ENCODE results near the gene ZCCHC8.
A peak's percentile ranks its signal among the peaks of the same experiment; 100 is the strongest.
"Not testable (repeated sequence)": the region's sequence is repeated elsewhere in the genome, so short reads cannot be mapped to it uniquely, and the experiment has no call there.

ZCCHC8 gene

DNA sequence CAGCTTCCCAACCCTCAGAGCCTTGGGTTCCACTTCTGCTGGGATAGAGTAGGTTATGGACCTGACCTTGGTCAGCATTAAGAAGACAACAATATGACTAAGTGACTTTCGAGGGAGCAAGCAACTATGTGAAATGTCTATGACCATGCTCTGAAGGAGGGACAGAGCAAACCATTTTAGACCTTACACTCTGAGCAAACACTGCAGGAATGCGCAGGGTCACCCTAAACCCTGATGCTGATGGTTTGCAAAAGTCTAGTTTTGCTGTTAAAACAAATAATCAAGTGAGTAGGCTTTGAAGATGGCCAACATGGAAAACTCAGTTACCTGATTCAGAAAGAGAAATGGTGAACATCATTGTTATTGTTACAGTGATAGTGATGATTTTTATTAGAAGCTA is 8.7 kb downstream of the ZCCHC8 start:
- TF ChIP-seq ISL1 (CRISPR knock-in tag; IDR thresholded peaks at IDR 0.05) = no peak
- ATAC-seq = no peak

DNA sequence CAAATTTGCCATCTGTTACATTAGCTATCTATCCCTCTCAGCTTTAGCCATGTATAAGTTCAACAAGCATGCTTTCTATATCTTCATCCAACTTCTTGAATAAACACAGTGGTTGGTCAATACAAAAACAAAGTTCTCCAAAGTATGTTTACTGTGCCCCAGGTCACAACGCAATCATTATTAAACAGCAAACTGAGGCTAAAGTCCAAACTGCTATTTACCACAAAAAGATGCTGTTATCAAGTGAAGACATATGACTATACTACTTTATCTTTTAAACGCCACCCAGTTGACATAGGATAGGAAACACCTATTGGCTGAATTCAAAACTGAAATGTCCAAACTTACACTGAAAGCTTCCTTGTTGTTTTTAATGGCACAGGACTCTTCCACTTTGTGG is 11.7 kb downstream of the ZCCHC8 start:
- TF ChIP-seq GLIS3 (CRISPR knock-in tag; IDR thresholded peaks at IDR 0.05) (no peak), ZNF8 (CRISPR knock-in tag; IDR thresholded peaks at IDR 0.05) (no peak)
- TF ChIP-seq, protein P1, sequence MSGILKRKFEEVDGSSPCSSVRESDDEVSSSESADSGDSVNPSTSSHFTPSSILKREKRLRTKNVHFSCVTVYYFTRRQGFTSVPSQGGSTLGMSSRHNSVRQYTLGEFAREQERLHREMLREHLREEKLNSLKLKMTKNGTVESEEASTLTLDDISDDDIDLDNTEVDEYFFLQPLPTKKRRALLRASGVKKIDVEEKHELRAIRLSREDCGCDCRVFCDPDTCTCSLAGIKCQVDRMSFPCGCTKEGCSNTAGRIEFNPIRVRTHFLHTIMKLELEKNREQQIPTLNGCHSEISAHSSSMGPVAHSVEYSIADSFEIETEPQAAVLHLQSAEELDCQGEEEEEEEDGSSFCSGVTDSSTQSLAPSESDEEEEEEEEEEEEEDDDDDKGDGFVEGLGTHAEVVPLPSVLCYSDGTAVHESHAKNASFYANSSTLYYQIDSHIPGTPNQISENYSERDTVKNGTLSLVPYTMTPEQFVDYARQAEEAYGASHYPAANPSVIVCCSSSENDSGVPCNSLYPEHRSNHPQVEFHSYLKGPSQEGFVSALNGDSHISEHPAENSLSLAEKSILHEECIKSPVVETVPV (CRISPR knock-in tag; IDR thresholded peaks at IDR 0.05) = no peak
- TF ChIP-seq, protein P2, sequence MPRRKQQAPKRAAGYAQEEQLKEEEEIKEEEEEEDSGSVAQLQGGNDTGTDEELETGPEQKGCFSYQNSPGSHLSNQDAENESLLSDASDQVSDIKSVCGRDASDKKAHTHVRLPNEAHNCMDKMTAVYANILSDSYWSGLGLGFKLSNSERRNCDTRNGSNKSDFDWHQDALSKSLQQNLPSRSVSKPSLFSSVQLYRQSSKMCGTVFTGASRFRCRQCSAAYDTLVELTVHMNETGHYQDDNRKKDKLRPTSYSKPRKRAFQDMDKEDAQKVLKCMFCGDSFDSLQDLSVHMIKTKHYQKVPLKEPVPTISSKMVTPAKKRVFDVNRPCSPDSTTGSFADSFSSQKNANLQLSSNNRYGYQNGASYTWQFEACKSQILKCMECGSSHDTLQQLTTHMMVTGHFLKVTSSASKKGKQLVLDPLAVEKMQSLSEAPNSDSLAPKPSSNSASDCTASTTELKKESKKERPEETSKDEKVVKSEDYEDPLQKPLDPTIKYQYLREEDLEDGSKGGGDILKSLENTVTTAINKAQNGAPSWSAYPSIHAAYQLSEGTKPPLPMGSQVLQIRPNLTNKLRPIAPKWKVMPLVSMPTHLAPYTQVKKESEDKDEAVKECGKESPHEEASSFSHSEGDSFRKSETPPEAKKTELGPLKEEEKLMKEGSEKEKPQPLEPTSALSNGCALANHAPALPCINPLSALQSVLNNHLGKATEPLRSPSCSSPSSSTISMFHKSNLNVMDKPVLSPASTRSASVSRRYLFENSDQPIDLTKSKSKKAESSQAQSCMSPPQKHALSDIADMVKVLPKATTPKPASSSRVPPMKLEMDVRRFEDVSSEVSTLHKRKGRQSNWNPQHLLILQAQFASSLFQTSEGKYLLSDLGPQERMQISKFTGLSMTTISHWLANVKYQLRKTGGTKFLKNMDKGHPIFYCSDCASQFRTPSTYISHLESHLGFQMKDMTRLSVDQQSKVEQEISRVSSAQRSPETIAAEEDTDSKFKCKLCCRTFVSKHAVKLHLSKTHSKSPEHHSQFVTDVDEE (CRISPR knock-in tag; IDR thresholded peaks at IDR 0.05) = no peak
- no peak for ATAC-seq

DNA sequence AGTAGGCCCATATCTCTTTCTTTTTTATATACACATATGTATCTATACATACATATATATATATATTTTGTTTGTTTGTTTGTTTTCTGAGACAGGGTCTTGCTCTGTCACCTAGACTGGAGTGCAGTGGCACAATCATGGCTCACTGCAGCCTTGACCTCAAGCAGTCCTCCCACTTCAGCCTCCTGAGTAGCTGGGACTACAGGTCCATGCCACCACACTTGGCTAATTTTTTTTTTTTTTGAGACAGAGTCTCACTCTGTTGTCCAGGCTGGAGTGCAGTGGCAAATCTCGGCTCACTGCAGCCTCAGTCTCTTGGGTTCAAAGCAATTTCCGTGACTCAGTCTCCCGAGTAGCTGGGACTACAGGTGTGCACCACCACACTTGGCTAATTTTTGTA is 12.9 kb downstream of the ZCCHC8 start:
- ATAC-seq = not testable (repeated sequence)

DNA sequence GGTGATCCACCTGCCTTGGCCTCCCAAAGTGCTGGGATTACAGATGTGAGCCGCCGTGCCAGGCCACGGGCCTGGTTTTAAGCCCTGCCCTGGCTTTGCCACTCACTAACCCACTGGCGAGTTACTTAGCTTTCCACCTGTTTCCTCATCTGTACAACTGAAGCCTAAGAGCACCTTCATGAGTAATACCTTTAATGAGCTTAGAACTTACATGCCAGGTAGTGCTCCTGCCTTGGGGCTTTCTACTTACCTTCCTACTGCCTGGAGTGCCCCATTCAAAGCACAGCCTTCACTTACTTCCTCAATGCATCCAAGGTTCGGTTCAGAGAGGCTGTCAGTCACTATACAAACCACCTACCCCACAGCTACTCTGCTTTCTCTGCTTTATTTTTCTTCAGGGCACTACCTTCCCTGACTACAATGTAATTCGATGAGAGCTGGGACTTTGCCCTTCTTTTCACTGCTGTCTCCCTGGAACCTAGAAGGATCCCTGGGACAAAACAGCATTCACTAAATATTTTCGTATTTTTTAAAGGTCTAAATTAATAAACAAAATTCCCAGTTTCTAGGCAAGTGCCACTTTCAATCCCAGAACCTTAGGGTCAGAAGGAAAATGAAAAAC is 13.8 kb downstream of the ZCCHC8 start:
- TF ChIP-seq, protein P3, sequence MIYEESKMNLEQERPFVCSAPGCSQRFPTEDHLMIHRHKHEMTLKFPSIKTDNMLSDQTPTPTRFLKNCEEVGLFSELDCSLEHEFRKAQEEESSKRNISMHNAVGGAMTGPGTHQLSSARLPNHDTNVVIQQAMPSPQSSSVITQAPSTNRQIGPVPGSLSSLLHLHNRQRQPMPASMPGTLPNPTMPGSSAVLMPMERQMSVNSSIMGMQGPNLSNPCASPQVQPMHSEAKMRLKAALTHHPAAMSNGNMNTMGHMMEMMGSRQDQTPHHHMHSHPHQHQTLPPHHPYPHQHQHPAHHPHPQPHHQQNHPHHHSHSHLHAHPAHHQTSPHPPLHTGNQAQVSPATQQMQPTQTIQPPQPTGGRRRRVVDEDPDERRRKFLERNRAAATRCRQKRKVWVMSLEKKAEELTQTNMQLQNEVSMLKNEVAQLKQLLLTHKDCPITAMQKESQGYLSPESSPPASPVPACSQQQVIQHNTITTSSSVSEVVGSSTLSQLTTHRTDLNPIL (CRISPR knock-in tag; IDR thresholded peaks at IDR 0.05; ENCODE audit: low read depth) = no peak
- no peak for TF ChIP-seq ESRRG (CRISPR knock-in tag; IDR thresholded peaks at IDR 0.05)
- TF ChIP-seq CSDC2 (CRISPR knock-in tag; IDR thresholded peaks at IDR 0.05) = no peak
- 0 out of 3 replicates have a peak, but pooled peaks have one; percentile 24 for ATAC-seq

DNA sequence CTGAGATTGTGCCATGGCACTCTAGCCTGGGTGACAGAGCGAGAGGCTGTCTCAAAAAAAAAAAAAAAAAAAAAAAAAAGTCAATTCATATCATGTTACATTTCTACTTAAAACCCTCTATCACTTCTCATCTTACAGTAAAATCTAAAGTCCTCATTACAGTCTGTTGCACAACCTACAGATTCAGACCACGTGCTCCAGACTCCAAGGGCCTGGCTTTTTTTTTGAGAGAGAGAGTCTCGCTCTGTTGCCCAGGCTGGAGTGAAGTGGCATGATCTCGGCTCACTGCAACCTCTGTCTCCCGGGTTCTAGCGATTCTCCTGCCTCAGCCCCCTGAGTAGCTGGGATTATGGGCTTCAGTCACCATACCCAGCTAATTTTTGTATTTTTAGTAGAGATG is 14.4 kb downstream of the ZCCHC8 start:
- peak; percentile 65 for ATAC-seq

DNA sequence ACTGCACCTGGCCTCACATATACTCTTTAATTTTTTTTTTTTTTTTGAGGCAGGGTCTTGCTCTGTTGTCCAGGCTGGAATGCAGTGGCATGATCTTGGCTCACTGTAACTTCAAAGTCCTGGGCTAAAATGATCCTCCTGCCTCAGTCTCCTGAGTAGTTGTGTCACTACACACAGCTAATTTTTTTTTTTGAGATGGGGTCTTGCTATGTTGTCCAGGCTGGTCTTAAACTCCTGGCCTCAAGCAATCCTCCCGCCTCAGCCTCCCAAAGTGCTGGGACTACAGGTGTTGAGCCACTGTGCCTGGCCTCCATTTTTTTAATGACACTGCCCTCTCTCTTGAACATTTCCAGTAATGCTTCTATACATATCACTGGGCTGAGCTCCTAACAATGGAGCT is 16.3 kb downstream of the ZCCHC8 start:
- ATAC-seq = not testable (repeated sequence)

DNA sequence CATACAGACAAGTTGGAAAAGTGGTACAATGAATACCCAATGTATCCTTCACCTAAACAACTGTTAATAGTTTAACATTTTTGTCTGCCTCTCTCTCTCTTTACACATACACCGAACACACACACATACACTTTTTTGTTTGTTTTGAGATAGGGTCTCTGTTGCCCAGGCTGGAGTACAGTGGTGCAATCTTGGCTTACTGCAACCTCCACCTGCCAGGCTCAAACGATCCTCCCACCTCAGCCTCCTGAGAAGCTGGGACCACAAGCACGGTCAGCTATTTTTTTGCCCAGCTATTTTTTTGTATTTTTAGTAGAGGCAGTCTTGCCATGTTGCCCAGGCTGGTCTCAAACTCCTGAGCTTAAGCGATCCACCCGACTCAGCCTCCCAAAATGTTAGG is 16.8 kb downstream of the ZCCHC8 start:
- ATAC-seq = no peak
- TF ChIP-seq ZNF70 (CRISPR knock-in tag; IDR thresholded peaks at IDR 0.05) = no peak
- TF ChIP-seq, protein P3 (CRISPR knock-in tag; IDR thresholded peaks at IDR 0.05; ENCODE audit: low read depth) = no peak
- no peak for TF ChIP-seq TCF4 (CRISPR knock-in tag; IDR thresholded peaks at IDR 0.05; ENCODE audit: borderline replicate concordance)
- TF ChIP-seq ZC3H10 (CRISPR knock-in tag; IDR thresholded peaks at IDR 0.05) = no peak
- no peak for TF ChIP-seq ZFP3 (CRISPR knock-in tag; IDR thresholded peaks at IDR 0.05)
- TF ChIP-seq ARNTL (CRISPR knock-in tag; IDR thresholded peaks at IDR 0.05; ENCODE audit: borderline replicate concordance, low read depth) = no peak
- TF ChIP-seq, protein P1 (CRISPR knock-in tag; IDR thresholded peaks at IDR 0.05) = no peak
- TF ChIP-seq, protein P4, sequence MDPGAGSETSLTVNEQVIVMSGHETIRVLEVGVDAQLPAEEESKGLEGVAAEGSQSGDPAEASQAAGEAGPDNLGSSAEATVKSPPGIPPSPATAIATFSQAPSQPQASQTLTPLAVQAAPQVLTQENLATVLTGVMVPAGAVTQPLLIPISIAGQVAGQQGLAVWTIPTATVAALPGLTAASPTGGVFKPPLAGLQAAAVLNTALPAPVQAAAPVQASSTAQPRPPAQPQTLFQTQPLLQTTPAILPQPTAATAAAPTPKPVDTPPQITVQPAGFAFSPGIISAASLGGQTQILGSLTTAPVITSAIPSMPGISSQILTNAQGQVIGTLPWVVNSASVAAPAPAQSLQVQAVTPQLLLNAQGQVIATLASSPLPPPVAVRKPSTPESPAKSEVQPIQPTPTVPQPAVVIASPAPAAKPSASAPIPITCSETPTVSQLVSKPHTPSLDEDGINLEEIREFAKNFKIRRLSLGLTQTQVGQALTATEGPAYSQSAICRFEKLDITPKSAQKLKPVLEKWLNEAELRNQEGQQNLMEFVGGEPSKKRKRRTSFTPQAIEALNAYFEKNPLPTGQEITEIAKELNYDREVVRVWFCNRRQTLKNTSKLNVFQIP (CRISPR knock-in tag; IDR thresholded peaks at IDR 0.05; ENCODE audit: borderline replicate concordance, low read depth) = no peak
- no peak for TF ChIP-seq OSR1 (CRISPR knock-in tag; IDR thresholded peaks at IDR 0.05)
- no peak for TF ChIP-seq TOX (CRISPR knock-in tag; IDR thresholded peaks at IDR 0.05; ENCODE audit: borderline replicate concordance)
- TF ChIP-seq, protein P5, sequence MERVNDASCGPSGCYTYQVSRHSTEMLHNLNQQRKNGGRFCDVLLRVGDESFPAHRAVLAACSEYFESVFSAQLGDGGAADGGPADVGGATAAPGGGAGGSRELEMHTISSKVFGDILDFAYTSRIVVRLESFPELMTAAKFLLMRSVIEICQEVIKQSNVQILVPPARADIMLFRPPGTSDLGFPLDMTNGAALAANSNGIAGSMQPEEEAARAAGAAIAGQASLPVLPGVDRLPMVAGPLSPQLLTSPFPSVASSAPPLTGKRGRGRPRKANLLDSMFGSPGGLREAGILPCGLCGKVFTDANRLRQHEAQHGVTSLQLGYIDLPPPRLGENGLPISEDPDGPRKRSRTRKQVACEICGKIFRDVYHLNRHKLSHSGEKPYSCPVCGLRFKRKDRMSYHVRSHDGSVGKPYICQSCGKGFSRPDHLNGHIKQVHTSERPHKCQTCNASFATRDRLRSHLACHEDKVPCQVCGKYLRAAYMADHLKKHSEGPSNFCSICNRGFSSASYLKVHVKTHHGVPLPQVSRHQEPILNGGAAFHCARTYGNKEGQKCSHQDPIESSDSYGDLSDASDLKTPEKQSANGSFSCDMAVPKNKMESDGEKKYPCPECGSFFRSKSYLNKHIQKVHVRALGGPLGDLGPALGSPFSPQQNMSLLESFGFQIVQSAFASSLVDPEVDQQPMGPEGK (CRISPR knock-in tag; IDR thresholded peaks at IDR 0.05; ENCODE audit: borderline replicate concordance) = no peak
- no peak for TF ChIP-seq SNAI2 (CRISPR knock-in tag; IDR thresholded peaks at IDR 0.05)
- TF ChIP-seq ZNF8 (CRISPR knock-in tag; IDR thresholded peaks at IDR 0.05) = no peak
- TF ChIP-seq CSDC2 (CRISPR knock-in tag; IDR thresholded peaks at IDR 0.05) = no peak
- TF ChIP-seq ESRRG (CRISPR knock-in tag; IDR thresholded peaks at IDR 0.05) = no peak
- TF ChIP-seq ZNF565 (CRISPR knock-in tag; conservative IDR thresholded peaks at IDR 0.05; ENCODE audit: low read depth) = no peak
